H1 (cell line): ENCODE measurements around the gene LRTM2.

Source experiments
- EP300 ChIP-seq, 2 experiments: IDR thresholded peaks; 1 replicate in 1 of 2; 2 replicates in 1 of 2; pipeline ENCODE4 v1.6.1; 2011 to 2012; ENCODE audit warnings: low read depth in 2 of 2, low read length in 2 of 2, mild to moderate bottlenecking in 2 of 2, borderline replicate concordance in 1 of 2, inconsistent platforms in 1 of 2, moderate library complexity in 1 of 2
- POLR2A ChIP-seq, 2 experiments: IDR thresholded peaks; 1 replicate in 1 of 2; 2 replicates in 1 of 2; pipeline ENCODE4 v1.6.1; 2011; ENCODE audit warnings: low read depth in 2 of 2, low read length in 2 of 2, mild to moderate bottlenecking in 2 of 2; ENCODE audit errors: control extremely low read depth in 1 of 2
- POLR2AphosphoS5 ChIP-seq: IDR thresholded peaks from 2 replicates; pipeline ENCODE4 v1.6.1; 2011; ENCODE audit warnings: low read depth, low read length
- SAP30 ChIP-seq: fragments of 300-600 bp; sonication (generic); IDR thresholded peaks from 2 replicates; pipeline ENCODE4 v1.7.1; 2012; ENCODE audit warnings: low read length, moderate library complexity, mild to moderate bottlenecking, inconsistent platforms; ENCODE audit not compliant: insufficient read depth, insufficient replicate concordance
- SIN3A ChIP-seq, 2 experiments: IDR thresholded peaks in 1 of 2; conservative IDR thresholded peaks in 1 of 2; 2 replicates each; pipeline ENCODE4 v1.6.1; 2011 to 2012; ENCODE audit warnings: low read length in 2 of 2, improper control_type of control experiment in 1 of 2, low read depth in 1 of 2, mild to moderate bottlenecking in 1 of 2
- TAF1 ChIP-seq: IDR thresholded peaks from 2 replicates; pipeline ENCODE4 v1.6.1; 2011; ENCODE audit warnings: mild to moderate bottlenecking, low read depth, low read length
- TBP ChIP-seq: IDR thresholded peaks from 2 replicates; pipeline ENCODE4 v1.6.1; 2011; ENCODE audit warnings: low read depth, low read length, improper control_type of control experiment
- TF ChIP-seq, protein P1 (sequence below), 3 experiments: IDR thresholded peaks; 1 replicate in 2 of 3; 2 replicates in 1 of 3; pipeline versions ENCODE4 v1.5.1 to v1.6.1; 2011; ENCODE audit warnings: low read length in 3 of 3, mild to moderate bottlenecking in 3 of 3, inconsistent platforms in 2 of 3, low read depth in 1 of 3, moderate library complexity in 1 of 3; ENCODE audit not compliant: insufficient read depth in 1 of 3; ENCODE audit errors: control extremely low read depth in 1 of 3
- TF ChIP-seq, protein P2 (sequence below): IDR thresholded peaks from 2 replicates; pipeline ENCODE4 v1.6.1; 2011; ENCODE audit warnings: low read length, improper control_type of control experiment

DNA sequence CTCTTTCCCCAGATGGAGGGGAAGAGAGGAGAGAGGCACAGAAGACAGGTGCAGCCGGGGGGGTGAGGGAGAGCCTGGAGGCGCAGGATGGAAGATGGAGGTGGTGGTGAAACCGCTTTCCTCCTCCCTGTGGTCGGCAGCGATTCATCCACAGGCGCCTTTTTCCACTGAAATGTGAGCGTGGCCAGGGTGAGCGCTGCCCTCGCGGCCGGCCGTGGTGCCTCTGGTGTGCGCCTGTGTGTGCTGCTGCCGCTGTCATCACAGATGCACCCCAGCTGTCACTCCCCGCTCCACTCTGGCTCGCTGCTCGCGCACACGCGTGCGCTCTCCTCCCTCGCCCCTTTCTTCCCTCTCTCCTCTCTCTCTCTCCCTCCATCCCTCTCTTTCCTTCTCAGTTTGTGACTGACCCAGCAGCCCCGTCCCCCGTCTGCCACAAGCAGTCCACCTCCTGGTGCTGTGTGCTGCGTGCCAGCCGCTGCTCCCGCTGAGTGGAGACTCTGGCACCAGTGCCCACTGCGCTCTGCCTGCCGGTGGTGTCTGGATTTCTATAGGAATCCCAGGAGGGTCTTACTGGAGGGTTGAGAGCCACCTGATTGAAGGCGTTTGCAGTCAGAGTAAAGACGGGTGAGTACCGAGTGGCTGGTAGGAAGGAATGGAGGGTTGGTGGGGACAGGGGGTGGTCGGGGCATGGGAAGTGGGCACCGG lies at the start of gene LRTM2:
- TF ChIP-seq TBP = no peak
- TF ChIP-seq POLR2AphosphoS5 = no peak
- no peak for TF ChIP-seq POLR2A (IDR thresholded peaks at IDR 0.05; ENCODE audit: control extremely low read depth in 1 of 2, low read depth in 2 of 2, low read length in 2 of 2)
- peak in 1 of 2 experiments; percentile 55; a peak in 2 of 4 replicates for TF ChIP-seq SIN3A (conservative IDR thresholded peaks at IDR 0.05 in 1 of 2, IDR thresholded peaks at IDR 0.05 in 1 of 2; ENCODE audit: low read depth in 1 of 2, low read length in 2 of 2)
- TF ChIP-seq, protein P1, sequence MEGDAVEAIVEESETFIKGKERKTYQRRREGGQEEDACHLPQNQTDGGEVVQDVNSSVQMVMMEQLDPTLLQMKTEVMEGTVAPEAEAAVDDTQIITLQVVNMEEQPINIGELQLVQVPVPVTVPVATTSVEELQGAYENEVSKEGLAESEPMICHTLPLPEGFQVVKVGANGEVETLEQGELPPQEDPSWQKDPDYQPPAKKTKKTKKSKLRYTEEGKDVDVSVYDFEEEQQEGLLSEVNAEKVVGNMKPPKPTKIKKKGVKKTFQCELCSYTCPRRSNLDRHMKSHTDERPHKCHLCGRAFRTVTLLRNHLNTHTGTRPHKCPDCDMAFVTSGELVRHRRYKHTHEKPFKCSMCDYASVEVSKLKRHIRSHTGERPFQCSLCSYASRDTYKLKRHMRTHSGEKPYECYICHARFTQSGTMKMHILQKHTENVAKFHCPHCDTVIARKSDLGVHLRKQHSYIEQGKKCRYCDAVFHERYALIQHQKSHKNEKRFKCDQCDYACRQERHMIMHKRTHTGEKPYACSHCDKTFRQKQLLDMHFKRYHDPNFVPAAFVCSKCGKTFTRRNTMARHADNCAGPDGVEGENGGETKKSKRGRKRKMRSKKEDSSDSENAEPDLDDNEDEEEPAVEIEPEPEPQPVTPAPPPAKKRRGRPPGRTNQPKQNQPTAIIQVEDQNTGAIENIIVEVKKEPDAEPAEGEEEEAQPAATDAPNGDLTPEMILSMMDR (IDR thresholded peaks at IDR 0.05; ENCODE audit: control extremely low read depth in 1 of 3, insufficient read depth in 1 of 3, low read depth in 1 of 3, low read length in 3 of 3) = no peak
- no peak for TF ChIP-seq TAF1
- no peak for TF ChIP-seq SAP30
- no peak for TF ChIP-seq EP300 (IDR thresholded peaks at IDR 0.05; ENCODE audit: borderline replicate concordance in 1 of 2, low read depth in 2 of 2, low read length in 2 of 2)
- TF ChIP-seq, protein P2, sequence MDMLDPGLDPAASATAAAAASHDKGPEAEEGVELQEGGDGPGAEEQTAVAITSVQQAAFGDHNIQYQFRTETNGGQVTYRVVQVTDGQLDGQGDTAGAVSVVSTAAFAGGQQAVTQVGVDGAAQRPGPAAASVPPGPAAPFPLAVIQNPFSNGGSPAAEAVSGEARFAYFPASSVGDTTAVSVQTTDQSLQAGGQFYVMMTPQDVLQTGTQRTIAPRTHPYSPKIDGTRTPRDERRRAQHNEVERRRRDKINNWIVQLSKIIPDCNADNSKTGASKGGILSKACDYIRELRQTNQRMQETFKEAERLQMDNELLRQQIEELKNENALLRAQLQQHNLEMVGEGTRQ = no peak
